ENCODE results near the gene DYDC1.
"Not testable (repeated sequence)": the region's sequence is repeated elsewhere in the genome, so short reads cannot be mapped to it uniquely, and the experiment has no call there.

DYDC1 gene

DNA sequence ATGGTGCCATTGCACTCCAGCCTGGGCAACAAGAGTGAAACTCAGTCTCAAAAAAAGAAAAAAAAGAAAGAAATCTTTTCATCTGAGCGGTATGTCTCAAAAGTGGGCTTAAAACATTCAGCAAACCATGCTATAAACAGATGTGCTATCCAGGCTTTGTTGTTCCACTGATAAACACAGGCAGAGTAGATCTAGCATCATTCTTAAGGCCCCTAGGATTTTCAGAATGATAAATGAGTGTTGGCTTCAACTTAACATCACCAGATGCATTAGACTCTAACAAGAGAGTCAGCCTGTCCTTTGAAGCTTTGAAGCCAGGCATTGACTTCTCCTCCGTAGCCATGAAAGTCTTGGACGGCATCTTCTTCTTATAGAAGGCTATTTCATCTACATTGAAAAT is 23.1 kb upstream of the DYDC1 start:
- H3K27ac ChIP-seq (ENCODE audit: low read depth, low read length) = no peak overlapping the region
- no peaks in the 10 kb centered on the region for H3K36me3 ChIP-seq (ENCODE audit: control insufficient read depth, insufficient read depth, low read length)
- no peak overlapping the region for H3K4me3 ChIP-seq (ENCODE audit: low read depth, low read length)
- H3K9ac ChIP-seq (ENCODE audit: low read depth, low read length) = no peak overlapping the region
- no peaks in the 10 kb centered on the region for H3K4me1 ChIP-seq (ENCODE audit: control insufficient read depth, insufficient read depth, low read length)
- H3K9me3 ChIP-seq (ENCODE audit: control insufficient read depth, insufficient read depth, low read length) = no peaks in the 10 kb centered on the region
- no peaks in the 10 kb centered on the region for H3K27me3 ChIP-seq (ENCODE audit: control insufficient read depth, insufficient read depth, low read length)

DNA sequence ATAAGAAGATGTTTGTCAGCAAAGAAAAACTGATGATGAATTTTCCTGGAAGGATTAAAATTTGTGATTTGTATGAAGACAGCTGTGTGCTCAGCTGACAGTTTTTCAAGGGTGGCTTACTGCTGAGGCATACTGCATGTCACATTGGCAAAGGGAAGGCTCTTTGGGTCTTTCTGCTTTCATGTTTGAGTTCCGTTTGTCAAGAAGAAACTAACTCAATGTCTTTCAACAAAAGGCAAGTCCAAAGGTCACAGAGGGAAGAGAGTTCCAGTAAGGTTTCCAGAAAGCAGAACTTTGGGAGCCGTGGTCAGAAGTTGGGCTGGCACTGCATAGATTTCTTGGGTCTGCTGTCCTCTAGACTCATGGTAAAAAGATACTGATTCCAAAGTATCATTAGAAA is 16.9 kb upstream of the DYDC1 start:
- Histone ChIP-seq H3K4me1 (ENCODE audit: control insufficient read depth, insufficient read depth, low read length) (no peaks in the 10 kb centered on the region), H3K9me3 (ENCODE audit: control insufficient read depth, insufficient read depth, low read length) (no peaks in the 10 kb centered on the region), H3K36me3 (ENCODE audit: control insufficient read depth, insufficient read depth, low read length) (no peaks in the 10 kb centered on the region), H3K27ac (ENCODE audit: low read depth, low read length) (no peak overlapping the region), H3K27me3 (ENCODE audit: control insufficient read depth, insufficient read depth, low read length) (no peaks in the 10 kb centered on the region), H3K4me3 (ENCODE audit: low read depth, low read length) (no peak overlapping the region), H3K9ac (ENCODE audit: low read depth, low read length) (no peak overlapping the region)

DNA sequence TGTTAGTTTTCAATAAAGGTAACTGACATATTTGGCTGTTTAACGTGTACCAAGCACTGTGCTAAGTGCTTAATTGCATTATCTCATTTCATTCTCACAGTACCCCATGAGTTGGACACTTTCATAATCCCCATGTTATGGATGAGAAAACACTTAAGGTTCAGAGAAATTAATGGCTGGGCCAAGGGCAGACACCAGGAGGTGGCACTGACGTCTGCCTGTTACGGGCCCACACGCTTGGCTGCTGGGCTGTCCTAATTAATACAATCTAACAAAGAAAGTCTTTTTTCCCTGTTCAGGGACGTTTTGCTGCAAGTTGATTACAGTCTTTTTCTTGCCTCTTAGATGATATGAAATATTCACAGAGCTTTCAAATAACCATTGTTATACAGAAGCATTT is 16.1 kb upstream of the DYDC1 start:
- Histone ChIP-seq H3K4me1 (ENCODE audit: control insufficient read depth, insufficient read depth, low read length) (no peaks in the 10 kb centered on the region), H3K9ac (ENCODE audit: low read depth, low read length) (no peak overlapping the region), H3K27ac (ENCODE audit: low read depth, low read length) (no peak overlapping the region), H3K36me3 (ENCODE audit: control insufficient read depth, insufficient read depth, low read length) (no peaks in the 10 kb centered on the region), H3K4me3 (ENCODE audit: low read depth, low read length) (no peak overlapping the region), H3K9me3 (ENCODE audit: control insufficient read depth, insufficient read depth, low read length) (peaks cover 5% of the 10 kb centered on the region; the same call in 1 of the 2 replicates), H3K27me3 (ENCODE audit: control insufficient read depth, insufficient read depth, low read length) (no peaks in the 10 kb centered on the region)

DNA sequence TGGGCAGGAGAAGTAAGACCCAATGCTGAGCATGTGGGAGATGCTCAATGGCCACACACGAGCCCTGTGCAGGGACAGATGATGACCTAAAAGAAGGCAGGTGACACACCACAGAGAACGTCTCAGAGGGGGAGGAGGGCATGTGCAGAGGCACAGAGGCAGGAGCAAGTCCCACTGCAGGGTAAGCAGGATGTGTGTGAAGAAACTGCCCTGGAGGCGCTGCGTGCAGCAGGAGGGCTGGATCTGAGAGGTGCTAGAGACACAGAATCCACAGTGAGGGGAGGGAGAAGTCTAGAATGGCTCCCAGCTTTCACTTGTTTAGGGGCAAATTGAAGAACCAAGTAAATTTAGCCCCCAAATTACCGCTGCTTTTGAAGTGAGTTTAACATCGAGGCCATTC is 14.9 kb upstream of the DYDC1 start:
- H3K27me3 ChIP-seq (ENCODE audit: control insufficient read depth, insufficient read depth, low read length) = no peaks in the 10 kb centered on the region
- no peaks in the 10 kb centered on the region; the same call in 1 of the 2 replicates for H3K36me3 ChIP-seq (ENCODE audit: control insufficient read depth, insufficient read depth, low read length)
- no peak overlapping the region for H3K9ac ChIP-seq (ENCODE audit: low read depth, low read length)
- H3K4me3 ChIP-seq (ENCODE audit: low read depth, low read length) = no peak overlapping the region
- H3K9me3 ChIP-seq (ENCODE audit: control insufficient read depth, insufficient read depth, low read length) = peaks cover 17% of the 10 kb centered on the region
- H3K4me1 ChIP-seq (ENCODE audit: control insufficient read depth, insufficient read depth, low read length) = no peaks in the 10 kb centered on the region
- no peak overlapping the region for H3K27ac ChIP-seq (ENCODE audit: low read depth, low read length)

DNA sequence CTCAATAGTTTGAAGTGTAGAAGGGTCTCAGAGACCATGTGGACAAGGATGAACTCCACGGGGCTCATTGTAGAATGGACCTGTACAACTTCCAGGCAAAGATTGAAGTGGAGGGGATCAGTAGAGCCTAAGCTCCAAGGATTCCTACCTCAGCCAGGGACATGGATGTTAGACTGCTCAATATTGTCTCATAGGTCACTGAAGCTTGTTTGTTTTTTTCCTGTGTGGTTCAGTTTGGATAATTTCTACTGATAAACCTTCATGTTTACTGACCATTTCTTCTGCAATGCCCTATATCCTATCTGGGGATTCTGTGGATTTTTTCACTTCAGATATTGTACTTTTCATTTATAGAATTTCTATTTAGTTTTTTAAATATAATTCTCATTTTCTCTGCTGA is 9.0 kb upstream of the DYDC1 start:
- Histone ChIP-seq H3K9me3 (ENCODE audit: control insufficient read depth, insufficient read depth, low read length) (peaks cover 18% of the 10 kb centered on the region), H3K27me3 (ENCODE audit: control insufficient read depth, insufficient read depth, low read length) (no peaks in the 10 kb centered on the region), H3K4me1 (ENCODE audit: control insufficient read depth, insufficient read depth, low read length) (no peaks in the 10 kb centered on the region), H3K36me3 (ENCODE audit: control insufficient read depth, insufficient read depth, low read length) (no peaks in the 10 kb centered on the region; the same call in 1 of the 2 replicates), H3K4me3 (ENCODE audit: low read depth, low read length) (no peak overlapping the region), H3K27ac (ENCODE audit: low read depth, low read length) (no peak overlapping the region), H3K9ac (ENCODE audit: low read depth, low read length) (no peak overlapping the region)

DNA sequence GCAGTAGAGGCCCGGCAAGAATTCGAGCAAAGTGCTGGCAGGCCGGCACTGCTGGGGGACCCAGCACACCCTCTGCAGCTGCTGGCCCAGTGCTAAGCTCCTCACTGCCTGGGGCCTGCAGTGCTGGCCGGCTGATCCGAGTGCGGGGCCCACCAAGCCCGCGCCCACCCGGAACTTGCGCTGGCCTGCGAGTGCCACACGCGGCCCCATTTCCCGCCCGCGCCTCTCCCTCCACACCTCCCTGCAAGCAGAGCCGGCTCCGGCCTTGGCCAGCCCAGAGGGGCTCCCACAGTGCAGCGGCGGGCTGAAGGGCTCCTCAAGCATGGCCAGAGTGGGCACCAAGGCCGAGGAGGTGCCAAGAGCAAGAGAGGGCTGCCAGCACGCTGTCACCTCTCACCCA is 3.1 kb upstream of the DYDC1 start:
- peaks cover 22% of the 10 kb centered on the region for H3K27me3 ChIP-seq (ENCODE audit: control insufficient read depth, insufficient read depth, low read length)
- no peak overlapping the region for H3K4me3 ChIP-seq (ENCODE audit: low read depth, low read length)
- no peak overlapping the region for H3K27ac ChIP-seq (ENCODE audit: low read depth, low read length)
- H3K4me1 ChIP-seq (ENCODE audit: control insufficient read depth, insufficient read depth, low read length) = peaks cover 6% of the 10 kb centered on the region
- H3K36me3 ChIP-seq (ENCODE audit: control insufficient read depth, insufficient read depth, low read length) = no peaks in the 10 kb centered on the region
- no peaks in the 10 kb centered on the region for H3K9me3 ChIP-seq (ENCODE audit: control insufficient read depth, insufficient read depth, low read length)
- no peak overlapping the region for H3K9ac ChIP-seq (ENCODE audit: low read depth, low read length)

DNA sequence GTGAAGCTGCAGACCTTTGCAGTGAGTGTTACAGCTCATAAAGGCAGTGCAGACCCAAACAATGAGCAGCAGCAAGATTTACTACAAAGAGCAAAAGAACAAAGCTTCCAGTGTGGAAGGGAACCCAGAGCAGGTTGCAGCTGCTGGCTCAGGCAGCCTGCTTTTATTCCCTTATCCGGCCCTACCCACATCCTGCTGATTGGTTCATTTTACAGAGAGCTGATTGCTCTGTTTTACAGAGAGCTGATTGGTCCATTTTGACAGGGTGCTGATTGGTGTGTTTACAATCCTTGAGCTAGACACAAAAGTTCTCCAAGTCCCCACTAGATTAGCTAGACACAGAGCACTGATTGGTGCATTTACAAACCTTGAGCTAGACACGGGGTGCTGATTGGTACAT is 2.4 kb upstream of the DYDC1 start:
- H3K27me3 ChIP-seq (ENCODE audit: control insufficient read depth, insufficient read depth, low read length) = peaks cover 22% of the 10 kb centered on the region
- not testable (repeated sequence) for H3K4me3 ChIP-seq (ENCODE audit: low read depth, low read length); H3K27ac ChIP-seq (ENCODE audit: low read depth, low read length); H3K36me3 ChIP-seq (ENCODE audit: control insufficient read depth, insufficient read depth, low read length); H3K4me1 ChIP-seq (ENCODE audit: control insufficient read depth, insufficient read depth, low read length); H3K9me3 ChIP-seq (ENCODE audit: control insufficient read depth, insufficient read depth, low read length); H3K9ac ChIP-seq (ENCODE audit: low read depth, low read length)

DNA sequence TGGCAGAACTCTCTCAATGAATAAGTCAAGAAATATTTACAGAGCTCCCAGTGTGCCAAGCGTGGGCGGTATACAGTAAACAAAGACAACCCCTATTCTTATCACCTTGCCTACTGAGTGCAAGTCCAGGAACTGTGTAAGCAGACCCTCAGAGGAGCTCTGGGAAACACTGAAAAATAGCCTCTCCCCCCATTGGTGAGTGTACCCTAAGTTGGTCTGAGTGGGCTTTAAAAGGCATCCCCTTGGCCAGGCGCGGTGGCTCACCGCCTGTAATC is 1.2 kb upstream of the DYDC1 start:
- Histone ChIP-seq H3K27me3 (ENCODE audit: control insufficient read depth, insufficient read depth, low read length) (peaks cover 22% of the 10 kb centered on the region), H3K9me3 (ENCODE audit: control insufficient read depth, insufficient read depth, low read length) (no peaks in the 10 kb centered on the region), H3K4me3 (ENCODE audit: low read depth, low read length) (peak overlapping the region; percentile 58; the same call in 1 of the 2 replicates), H3K27ac (ENCODE audit: low read depth, low read length) (no peak overlapping the region), H3K9ac (ENCODE audit: low read depth, low read length) (peak overlapping the region; percentile 56; the same call in 1 of the 2 replicates), H3K36me3 (ENCODE audit: control insufficient read depth, insufficient read depth, low read length) (no peaks in the 10 kb centered on the region), H3K4me1 (ENCODE audit: control insufficient read depth, insufficient read depth, low read length) (peaks cover 6% of the 10 kb centered on the region)

DNA sequence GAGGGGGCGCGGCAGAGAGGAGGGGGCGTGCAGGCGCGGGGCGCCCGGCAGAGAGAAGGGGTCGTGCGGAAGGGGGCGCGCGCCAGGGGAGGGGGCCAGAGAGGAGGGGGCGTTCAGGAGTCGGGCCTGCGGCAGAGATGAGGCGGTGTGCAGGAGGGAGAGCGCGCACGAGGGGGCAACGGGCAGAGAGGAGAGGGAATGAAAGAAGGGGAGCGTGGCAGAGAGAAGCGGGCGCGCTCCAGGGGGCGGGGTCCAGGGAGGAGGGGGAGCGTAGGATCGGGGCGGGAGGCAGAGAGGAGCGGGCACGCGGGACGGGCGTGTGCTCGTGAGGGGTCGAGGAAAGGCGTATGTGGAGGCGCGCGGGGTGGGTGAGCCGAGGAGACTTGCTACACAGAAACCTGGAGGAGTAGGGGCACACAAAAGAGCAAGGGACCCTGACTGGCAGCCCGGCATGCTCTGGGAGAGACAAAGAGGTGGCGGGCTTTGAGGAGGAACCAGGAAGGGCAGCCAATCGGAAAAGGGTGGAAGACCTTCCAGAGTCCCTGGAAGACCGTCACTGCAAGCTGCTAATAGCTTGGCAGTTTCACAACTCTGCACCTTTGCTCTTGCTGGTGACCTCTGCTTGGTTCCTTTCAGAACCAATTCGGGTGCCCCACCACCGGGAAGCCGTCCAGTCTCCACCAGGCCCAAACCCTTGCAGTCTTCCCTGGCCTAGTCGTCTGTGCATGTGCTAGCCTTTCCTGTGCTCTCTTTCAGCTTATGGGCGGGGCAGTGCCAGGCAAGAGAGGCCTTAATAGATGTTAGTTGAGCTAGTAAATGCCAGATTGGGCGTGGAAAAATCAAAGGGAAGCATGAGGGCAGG is 665 bp upstream of the DYDC1 start:
- no peaks in the 10 kb centered on the region for H3K36me3 ChIP-seq (ENCODE audit: control insufficient read depth, insufficient read depth, low read length)
- H3K4me3 ChIP-seq (ENCODE audit: low read depth, low read length) = peak overlapping the region; percentile 58
- no peak overlapping the region for H3K27ac ChIP-seq (ENCODE audit: low read depth, low read length)
- H3K9me3 ChIP-seq (ENCODE audit: control insufficient read depth, insufficient read depth, low read length) = no peaks in the 10 kb centered on the region
- peaks cover 6% of the 10 kb centered on the region for H3K4me1 ChIP-seq (ENCODE audit: control insufficient read depth, insufficient read depth, low read length)
- H3K9ac ChIP-seq (ENCODE audit: low read depth, low read length) = peak overlapping the region; percentile 56
- H3K27me3 ChIP-seq (ENCODE audit: control insufficient read depth, insufficient read depth, low read length) = peaks cover 22% of the 10 kb centered on the region

DNA sequence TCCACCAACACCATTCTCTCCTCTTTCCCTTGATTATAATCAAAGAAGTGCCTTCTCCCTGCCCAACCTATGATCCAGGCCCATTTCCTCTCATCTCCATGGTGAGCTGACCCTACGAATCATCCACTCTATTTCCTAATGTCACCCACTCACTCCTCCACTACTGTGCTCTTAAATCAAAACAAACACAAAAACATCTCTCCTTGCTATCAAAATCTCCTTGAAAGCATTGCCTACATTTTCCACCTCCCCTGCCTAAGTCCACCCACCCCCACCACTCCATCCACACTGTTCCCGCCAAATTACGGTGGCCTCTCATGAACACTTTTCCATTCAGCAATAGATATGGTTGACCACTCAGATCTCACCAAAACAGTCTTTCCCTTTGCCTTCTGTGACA is 5.3 kb downstream of the DYDC1 start:
- Histone ChIP-seq H3K9me3 (ENCODE audit: control insufficient read depth, insufficient read depth, low read length) (no peaks in the 10 kb centered on the region), H3K4me3 (ENCODE audit: low read depth, low read length) (no peak overlapping the region), H3K9ac (ENCODE audit: low read depth, low read length) (no peak overlapping the region), H3K36me3 (ENCODE audit: control insufficient read depth, insufficient read depth, low read length) (no peaks in the 10 kb centered on the region), H3K4me1 (ENCODE audit: control insufficient read depth, insufficient read depth, low read length) (no peaks in the 10 kb centered on the region), H3K27me3 (ENCODE audit: control insufficient read depth, insufficient read depth, low read length) (peaks cover 14% of the 10 kb centered on the region), H3K27ac (ENCODE audit: low read depth, low read length) (no peak overlapping the region)

DNA sequence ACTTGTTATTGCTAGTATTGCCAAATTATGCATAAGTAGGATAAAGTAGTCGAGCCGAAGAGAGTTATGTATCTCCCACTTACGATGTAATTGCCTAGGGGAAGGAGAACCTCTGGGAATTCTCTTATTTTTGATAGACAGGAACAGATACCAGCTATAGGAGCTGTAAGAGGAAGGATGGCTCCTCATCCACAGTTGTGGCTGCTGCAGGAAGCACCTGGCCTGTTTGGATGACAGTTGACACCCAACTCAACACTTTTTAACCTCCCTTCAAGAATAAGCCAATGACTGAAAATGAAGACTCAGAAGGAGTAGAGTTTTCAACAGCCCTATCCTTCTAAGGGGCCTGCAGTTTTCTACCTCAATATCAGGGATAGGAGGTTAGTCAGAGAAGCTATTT is 6.3 kb downstream of the DYDC1 start:
- Histone ChIP-seq H3K9me3 (ENCODE audit: control insufficient read depth, insufficient read depth, low read length) (no peaks in the 10 kb centered on the region), H3K27me3 (ENCODE audit: control insufficient read depth, insufficient read depth, low read length) (peaks cover 4% of the 10 kb centered on the region; the same call in 1 of the 2 replicates), H3K27ac (ENCODE audit: low read depth, low read length) (no peak overlapping the region), H3K4me1 (ENCODE audit: control insufficient read depth, insufficient read depth, low read length) (no peaks in the 10 kb centered on the region), H3K36me3 (ENCODE audit: control insufficient read depth, insufficient read depth, low read length) (no peaks in the 10 kb centered on the region), H3K4me3 (ENCODE audit: low read depth, low read length) (no peak overlapping the region), H3K9ac (ENCODE audit: low read depth, low read length) (no peak overlapping the region)
